ENCODE results near the gene MSMO1. TPM values are rescaled to one million over a fixed set of nuclear protein-coding genes. Genes with fewer than 3 reads are reported as not detected.

MSMO1 gene
- total RNA-seq, 1 donor from 2014 or later: 101 TPM

- DNase-seq (ENCODE audit: low read depth in 2 of 2): no peak
Observed at GRCh38 chr4:165360041-165360695, 32.7 kb downstream of the MSMO1 start.

DNA sequence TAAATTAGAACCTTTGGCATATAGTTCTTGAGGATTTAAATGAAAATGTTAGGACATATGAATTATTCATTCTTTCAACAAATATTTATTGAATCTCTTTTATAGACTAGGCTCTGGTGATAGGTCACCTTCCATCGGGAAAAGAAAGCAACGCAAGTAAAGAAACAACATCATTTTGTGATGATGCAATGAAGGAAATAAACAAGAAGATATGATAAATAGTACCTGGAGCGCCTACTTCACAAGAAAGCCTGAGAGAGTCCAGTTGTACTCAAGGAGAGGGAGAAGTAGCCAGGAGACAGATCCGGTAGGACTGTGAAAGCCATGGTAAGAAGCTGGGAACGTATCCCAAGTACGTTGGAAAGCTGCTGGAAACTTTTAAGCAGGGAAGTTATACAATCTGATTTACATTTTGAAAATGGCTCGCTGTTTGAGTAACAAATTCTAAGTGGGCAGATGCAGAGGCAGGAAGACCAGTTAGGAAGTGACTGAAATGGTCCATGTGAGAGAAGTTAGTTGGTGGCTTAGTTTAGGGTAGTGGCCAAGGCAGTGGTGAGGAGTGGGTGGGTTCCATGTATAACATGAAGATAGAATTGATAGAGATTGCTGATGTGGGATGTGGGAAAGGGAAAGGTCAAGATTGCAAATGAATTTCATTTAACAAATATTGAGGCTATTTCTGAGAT is 33.7 kb downstream of the MSMO1 start:
- no peak for DNase-seq (ENCODE audit: low read depth in 2 of 2)

DNA sequence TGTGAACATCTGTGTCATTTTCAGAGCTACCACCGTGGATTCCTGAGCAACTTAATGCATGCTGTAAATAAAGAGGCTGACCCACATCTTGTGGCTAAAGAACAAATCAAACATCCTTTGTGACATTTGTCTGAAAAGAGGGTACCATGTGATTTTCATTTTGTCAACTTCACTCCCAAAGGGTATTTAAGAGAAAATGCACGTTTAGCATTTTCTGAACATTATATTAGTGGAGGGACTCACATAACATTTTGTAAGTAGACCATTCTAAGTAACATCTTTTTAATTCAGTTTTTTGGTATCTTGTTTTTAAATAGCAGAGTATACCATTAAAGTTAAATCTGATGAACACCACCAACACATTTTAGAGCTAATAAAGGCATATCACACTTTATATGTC is 34.3 kb downstream of the MSMO1 start:
- no peak for DNase-seq (ENCODE audit: low read depth in 2 of 2)

GRCh38 chr4:165364452-165365080 is 37.1 kb downstream of the MSMO1 start:
- DNase-seq (ENCODE audit: low read depth in 2 of 2): no peak

GRCh38 chr4:165367040-165367439 is 39.6 kb downstream of the MSMO1 start:
- no peak for DNase-seq (ENCODE audit: low read depth in 2 of 2)

GRCh38 chr4:165368114-165368513 is 40.6 kb downstream of the MSMO1 start:
- DNase-seq (ENCODE audit: low read depth in 2 of 2): no peak

DNA sequence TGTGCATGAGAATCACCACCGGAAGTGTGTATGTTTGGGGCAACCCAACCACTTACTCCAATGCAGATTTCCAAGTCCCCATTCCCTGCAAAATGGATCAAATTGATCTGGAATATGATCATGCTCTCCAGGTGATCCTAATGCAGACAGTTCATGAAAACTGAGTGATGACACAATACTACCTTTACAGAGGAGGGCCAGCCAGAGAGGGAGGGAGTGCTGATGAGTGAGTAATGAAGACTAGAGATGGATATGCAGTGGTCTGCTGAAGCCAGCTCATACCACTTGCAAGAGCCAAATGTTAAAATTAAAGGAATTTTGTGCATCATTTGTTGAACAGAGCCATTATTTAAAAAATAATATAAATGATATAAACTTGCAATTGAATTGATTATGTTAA is 41.1 kb downstream of the MSMO1 start:
- no peak for DNase-seq (ENCODE audit: low read depth in 2 of 2)

GRCh38 chr4:165369522-165369921 is 42.1 kb downstream of the MSMO1 start:
- no peak for DNase-seq (ENCODE audit: low read depth in 2 of 2)

DNA sequence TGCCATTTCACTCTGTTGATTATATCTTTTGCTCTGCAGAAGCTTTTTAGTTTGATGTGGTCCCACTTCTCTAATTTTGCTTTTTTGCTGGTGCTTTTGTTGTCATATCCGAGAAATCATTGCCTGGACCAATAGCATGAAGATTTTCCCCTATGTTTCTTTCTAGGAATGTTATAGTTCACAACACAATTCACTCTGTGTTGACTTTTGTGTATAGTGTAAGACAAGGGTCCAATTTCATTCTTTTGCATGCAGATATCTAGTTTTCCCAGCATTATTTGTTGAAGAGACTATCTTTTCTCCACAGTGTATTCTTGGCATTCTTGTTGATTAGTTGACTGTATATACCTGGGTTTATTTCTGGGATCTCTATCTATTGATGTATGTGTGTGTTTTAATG is 43.1 kb downstream of the MSMO1 start:
- no peak for DNase-seq (ENCODE audit: low read depth in 2 of 2)

DNA sequence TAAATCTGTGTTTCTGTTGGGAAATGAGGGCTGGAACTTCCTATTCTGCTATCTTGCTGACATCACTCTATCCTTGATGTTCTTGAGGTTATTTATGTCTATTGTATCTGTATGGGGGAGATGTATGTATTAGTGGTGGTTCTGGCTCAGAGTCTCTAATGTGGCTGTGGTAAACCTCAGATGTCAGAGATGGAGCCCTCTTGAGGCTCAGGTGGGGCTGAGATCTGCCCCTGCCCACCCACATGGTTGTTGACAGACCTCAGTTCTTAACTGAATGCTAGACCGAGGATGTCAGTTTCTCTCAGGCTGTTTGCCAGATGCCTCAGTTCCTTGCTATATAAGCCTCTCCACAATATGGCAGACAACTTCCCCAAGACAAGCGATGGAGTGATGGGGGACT is 48.0 kb downstream of the MSMO1 start:
- DNase-seq (ENCODE audit: low read depth in 2 of 2): no peak

GRCh38 chr4:165378398-165378744 is 50.9 kb downstream of the MSMO1 start:
- DNase-seq (ENCODE audit: low read depth in 2 of 2): no peak

- DNase-seq (ENCODE audit: low read depth in 2 of 2): peak; percentile 54 to 68
Observed at GRCh38 chr4:165378745-165379677, 51.5 kb downstream of the MSMO1 start, which contains the start of gene CPE. Gene CPE (plus strand): TSS chr4:165379008. CDS start chr4:165379222, 214 bp downstream.

- DNase-seq (ENCODE audit: low read depth in 2 of 2): no peak
Observed at GRCh38 chr4:165379678-165380064, 52.2 kb downstream of the MSMO1 start.

DNA sequence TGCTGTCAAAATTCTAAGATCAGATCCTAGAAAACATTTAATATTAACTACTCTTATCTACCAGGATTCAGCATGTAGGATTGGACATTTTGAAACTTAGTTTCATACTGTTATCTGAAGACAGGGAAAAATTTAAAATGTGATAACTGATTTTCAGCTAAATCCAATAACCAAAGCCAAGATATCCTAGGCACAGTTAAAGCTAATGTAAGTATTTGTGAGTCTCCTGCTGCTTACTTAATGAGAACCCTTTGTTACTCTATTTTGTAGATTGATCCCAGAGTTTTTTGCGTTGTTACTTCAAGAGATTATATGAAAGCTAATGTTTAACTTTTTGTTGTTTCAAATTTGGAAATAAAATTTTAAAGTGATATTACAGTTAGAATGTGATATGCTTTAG is 53.3 kb downstream of the MSMO1 start:
- no peak for DNase-seq (ENCODE audit: low read depth in 2 of 2)

GRCh38 chr4:165381821-165382373 is 54.4 kb downstream of the MSMO1 start:
- DNase-seq (ENCODE audit: low read depth in 2 of 2): no peak

GRCh38 chr4:165382640-165383039 is 55.2 kb downstream of the MSMO1 start:
- no peak for DNase-seq (ENCODE audit: low read depth in 2 of 2)

DNA sequence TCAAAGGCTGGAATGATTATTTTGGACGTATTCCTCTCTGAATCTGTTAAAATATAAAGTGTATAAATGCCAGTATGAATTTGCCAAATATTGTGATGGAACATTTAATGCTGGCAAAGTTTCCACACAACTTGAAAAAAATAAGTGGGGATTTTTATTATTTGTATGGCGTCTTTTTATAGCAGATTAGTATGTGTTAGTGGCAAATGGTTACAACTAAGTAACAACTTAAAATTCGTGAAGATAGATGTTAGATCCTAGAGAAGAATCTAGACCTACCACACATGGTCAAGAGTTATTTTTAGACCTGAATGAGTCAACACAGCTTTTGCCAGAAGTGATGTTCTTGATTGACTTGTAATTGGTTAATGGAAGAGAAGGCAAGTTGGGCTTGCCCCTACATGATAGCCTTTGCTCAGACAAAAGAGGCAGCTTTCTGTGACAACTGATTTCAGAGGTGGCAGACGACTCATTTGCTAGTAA is 56.2 kb downstream of the MSMO1 start:
- DNase-seq (ENCODE audit: low read depth in 2 of 2): no peak

- DNase-seq (ENCODE audit: low read depth in 2 of 2): no peak
Observed at GRCh38 chr4:165384186-165384585, 56.7 kb downstream of the MSMO1 start.

DNA sequence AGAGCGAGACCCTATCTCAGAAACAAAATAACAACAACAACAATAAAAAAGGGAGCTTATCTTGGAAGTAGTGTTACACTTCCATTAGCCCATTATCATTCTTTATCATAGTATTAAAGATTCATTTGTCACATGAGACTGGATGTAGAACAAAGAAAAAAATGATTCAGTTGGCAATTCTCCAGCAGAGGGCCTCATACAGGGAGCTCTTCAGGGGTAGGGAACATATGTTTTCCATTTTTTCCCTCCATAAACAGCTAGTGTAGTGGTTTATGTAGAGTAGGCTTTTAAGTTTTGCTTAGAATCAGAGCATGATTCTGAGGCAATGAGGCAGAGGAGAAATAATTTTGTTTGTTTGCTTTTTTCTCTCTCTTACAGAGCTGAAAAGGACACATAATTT is 57.1 kb downstream of the MSMO1 start:
- DNase-seq (ENCODE audit: low read depth in 2 of 2): peak in 1 of 2 donors; percentile 16

DNA sequence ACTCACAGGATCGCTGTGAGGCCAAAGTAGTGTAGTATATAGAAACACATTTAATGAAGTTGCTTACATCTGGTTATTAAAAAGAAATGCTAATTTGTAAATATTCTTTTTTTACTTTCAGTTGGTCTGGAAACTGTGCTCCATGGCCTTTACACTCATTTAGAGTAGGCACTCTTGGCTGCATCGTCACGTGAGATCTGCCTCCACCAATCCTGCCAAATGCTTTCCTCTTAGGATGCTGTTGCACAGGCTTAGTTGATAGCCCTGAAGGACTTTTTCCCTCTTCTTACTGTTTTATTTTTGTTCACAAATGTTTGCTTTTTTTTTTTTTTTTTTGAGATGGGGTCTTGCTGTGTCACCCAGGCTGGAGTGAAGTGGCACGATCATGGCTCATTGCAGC is 57.7 kb downstream of the MSMO1 start:
- DNase-seq (ENCODE audit: low read depth in 2 of 2): no peak

- DNase-seq (ENCODE audit: low read depth in 2 of 2): no peak
Observed at GRCh38 chr4:165386328-165386727, 58.9 kb downstream of the MSMO1 start.
